ENCODE data around the gene LIPT2.

Gene LIPT2

GRCh38 chr11:74464746-74465145 lies 28.8 kb downstream of the LIPT2 start:
- no peak for DNase-seq

- no peak for DNase-seq
These were observed 30.3 kb downstream of the LIPT2 start for GRCh38 chr11:74463216-74463615.

GRCh38 chr11:74462631-74463030 lies 30.9 kb downstream of the LIPT2 start:
- no peak for DNase-seq

- DNase-seq: no peak
These were observed 31.5 kb downstream of the LIPT2 start for GRCh38 chr11:74462009-74462408.

GRCh38 chr11:74460481-74461154 lies 32.9 kb downstream of the LIPT2 start:
- DNase-seq: peak; percentile 47

GRCh38 chr11:74460065-74460464 lies 33.5 kb downstream of the LIPT2 start:
- DNase-seq: no peak

- DNase-seq: no peak
These were observed 33.9 kb downstream of the LIPT2 start for GRCh38 chr11:74459584-74459983.

- DNase-seq: no peak
These were observed 36.2 kb downstream of the LIPT2 start for GRCh38 chr11:74457356-74457755.

GRCh38 chr11:74453373-74453975 lies 40.0 kb downstream of the LIPT2 start:
- DNase-seq: peak; percentile 76

GRCh38 chr11:74452366-74452765 lies 41.2 kb downstream of the LIPT2 start:
- DNase-seq: no peak

- DNase-seq: no peak
These were observed 43.2 kb downstream of the LIPT2 start for GRCh38 chr11:74450318-74450717.

GRCh38 chr11:74449369-74449931 lies 44.1 kb downstream of the LIPT2 start:
- DNase-seq: peak; percentile 90

- DNase-seq: no peak
These were observed 45.8 kb downstream of the LIPT2 start for GRCh38 chr11:74447720-74448119.

GRCh38 chr11:74446532-74446938 lies 47.0 kb downstream of the LIPT2 start:
- no peak for DNase-seq

- DNase-seq: no peak
These were observed 49.2 kb downstream of the LIPT2 start for GRCh38 chr11:74444173-74444826.

- DNase-seq: no peak
These were observed 50.3 kb downstream of the LIPT2 start for GRCh38 chr11:74443071-74443864.

GRCh38 chr11:74442636-74443035 lies 50.9 kb downstream of the LIPT2 start:
- no peak for DNase-seq

All from RPMI8226 (cell line).